Pancreas (tissue), 10 donors: Measurements from ENCODE around the gene ARNT2. TPM values are rescaled to one million over a fixed set of nuclear protein-coding genes. Genes with fewer than 3 reads are reported as not detected.

Experiments used
- ATAC-seq, 4 donors: fragments of 200-7000 bp; cut with Tn5 transposase; one replicate each; pipeline versions ENCODE4 v1.8.0 to v1.9.1; 2020; ENCODE audit warnings: mild to moderate bottlenecking in 4 of 4, moderate library complexity in 4 of 4
- DNase-seq, 6 donors: peaks; one replicate each; pipeline ENCODE4 v3.0.0-alpha.2; 2020
- FAIRE-seq: peaks from 2 replicates; lab custom pipeline; 2012; peaks lifted over from hg19 to GRCh38; lab: Jason Lieb, UNC
- H3K27ac ChIP-seq, 4 donors: fragments of 200-600 bp; sonication (generic); 1 replicate in 3 of 4; 2 replicates in 1 of 4; pipeline versions ENCODE4 v1.5.0 to v1.8.0; 2020
- H3K27me3 ChIP-seq, 4 donors: fragments of 200-600 bp; one replicate each; pipeline ENCODE4 v1.8.0; 2021
- H3K36me3 ChIP-seq, 3 donors: fragments of 200-600 bp; sonication (generic) in 1 of 3; one replicate each; pipeline versions ENCODE4 v1.5.0 to v1.8.0; 2020 to 2021
- H3K4me1 ChIP-seq, 3 donors: fragments of 200-600 bp; one replicate each; pipeline ENCODE4 v1.8.0; 2021
- H3K4me3 ChIP-seq, 4 donors: fragments of 200-600 bp; sonication (generic) in 2 of 4; one replicate each; pipeline versions ENCODE4 v1.5.0 to v1.8.0; 2020 to 2021
- H3K9me3 ChIP-seq, 4 donors: fragments of 200-600 bp; one replicate each; pipeline ENCODE4 v1.8.0; 2021
- WGBS, 2 donors: extraction: QIAGEN DNeasy Blood & Tissue Kit; methylation state at CpG; one replicate each; pipeline ENCODE4 v1.1.7; 2013; 5-methylcytosine and 5-hydroxymethylcytosine counted together
- intact Hi-C, 3 donors: fragments of 100-400 bp; cut with DNase I; formaldehyde crosslinking; loops; one replicate each; pipeline versions ENCODE4 v1.11.1 to v1.14.2; 2022
- polyA plus RNA-seq, 2 donors: library from polyadenylated mRNA; stranded (reverse); fragments of 200-250 nt; gene quantifications; one replicate each; pipeline ENCODE4 v1.2.3, GENCODE V29; 2013
- total RNA-seq, 6 donors: library from RNA; stranded (reverse); fragmentation: NEBNext Ultra II Directional in 4 of 6; extraction: Animal tissue kit (Norgen Biotek cat#: 25700) in 4 of 6; gene quantifications; one replicate each; pipeline versions ENCODE4 v1.2.1 to v1.2.4, GENCODE V29; 2021 to 2023
- TF ChIP-seq, protein P1 (sequence below), 4 donors: fragments of 200-600 bp; sonication (generic) in 3 of 4; IDR thresholded peaks; one replicate each; pipeline versions ENCODE4 v1.5.0 to v1.8.0; 2021; ENCODE audit warnings: antibody characterized with exemption in 4 of 4
- donor health status: healthy with polysubstance abuse.
- donor health status: DM: no; HTN: no; CAD: no; lungs with moderate emphysema.
- donor health status: DM: no; HTN: no; CAD: no.
- donor health status: control.
- donor health status: control.
- donor health status: Bipolar disorder and iron deficiency.
- donor health status: DM: yes; HTN: yes; CAD: no.
- donor health status: DM: no; HTN: no; CAD: no.
- donor health status: DM: no; HTN: no; CAD: no.
- donor health status: DM: yes; HTN: yes; CAD: no.

Gene ARNT2
- total and polyA plus RNA-seq, 8 donors: 2.1 to 18.1 (median 5.4) TPM

DNA sequence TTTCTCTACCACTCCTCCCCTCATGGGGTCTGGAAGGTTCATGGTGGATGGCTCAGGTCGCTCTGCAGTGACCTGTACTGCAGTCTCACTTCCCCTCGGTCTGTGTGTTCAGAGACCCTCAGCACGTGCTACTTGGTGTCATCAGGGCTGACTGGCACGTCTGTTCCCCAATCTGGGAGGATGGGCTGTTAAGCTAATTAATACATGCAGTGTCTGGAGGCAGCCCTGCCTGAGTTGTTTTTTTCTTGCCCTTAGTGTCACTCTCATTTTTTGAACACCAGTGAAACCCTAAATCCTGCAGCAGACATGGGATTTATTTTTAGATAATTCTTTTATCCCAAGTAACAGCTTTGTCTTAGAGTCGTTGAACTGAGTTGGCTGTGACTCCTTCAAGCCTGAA is 64.6 kb downstream of the ARNT2 start:
- H3K9me3 ChIP-seq: no peaks in the 10 kb centered on the region
- TF ChIP-seq, protein P1, sequence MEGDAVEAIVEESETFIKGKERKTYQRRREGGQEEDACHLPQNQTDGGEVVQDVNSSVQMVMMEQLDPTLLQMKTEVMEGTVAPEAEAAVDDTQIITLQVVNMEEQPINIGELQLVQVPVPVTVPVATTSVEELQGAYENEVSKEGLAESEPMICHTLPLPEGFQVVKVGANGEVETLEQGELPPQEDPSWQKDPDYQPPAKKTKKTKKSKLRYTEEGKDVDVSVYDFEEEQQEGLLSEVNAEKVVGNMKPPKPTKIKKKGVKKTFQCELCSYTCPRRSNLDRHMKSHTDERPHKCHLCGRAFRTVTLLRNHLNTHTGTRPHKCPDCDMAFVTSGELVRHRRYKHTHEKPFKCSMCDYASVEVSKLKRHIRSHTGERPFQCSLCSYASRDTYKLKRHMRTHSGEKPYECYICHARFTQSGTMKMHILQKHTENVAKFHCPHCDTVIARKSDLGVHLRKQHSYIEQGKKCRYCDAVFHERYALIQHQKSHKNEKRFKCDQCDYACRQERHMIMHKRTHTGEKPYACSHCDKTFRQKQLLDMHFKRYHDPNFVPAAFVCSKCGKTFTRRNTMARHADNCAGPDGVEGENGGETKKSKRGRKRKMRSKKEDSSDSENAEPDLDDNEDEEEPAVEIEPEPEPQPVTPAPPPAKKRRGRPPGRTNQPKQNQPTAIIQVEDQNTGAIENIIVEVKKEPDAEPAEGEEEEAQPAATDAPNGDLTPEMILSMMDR (IDR thresholded peaks at IDR 0.05): no peak
- H3K4me3 ChIP-seq: no peak overlapping the region
- FAIRE-seq: no peak
- H3K36me3 ChIP-seq: no peaks in the 10 kb centered on the region
- no peak overlapping the region for H3K27ac ChIP-seq
- no peaks in the 10 kb centered on the region for H3K4me1 ChIP-seq
- DNase-seq: no peak
- intact Hi-C loops: no loop called here
- WGBS, 2 donors: 78 to 79% methylated on average over 5 of the region's 5 CpGs
- H3K27me3 ChIP-seq: no peaks in the 10 kb centered on the region
- no peak for ATAC-seq

- 86% methylated on average over 3 of the region's 3 CpGs for WGBS, 2 donors
- Histone ChIP-seq H3K27me3 (no peaks in the 10 kb centered on the region), H3K27ac (no peak overlapping the region), H3K9me3 (no peaks in the 10 kb centered on the region), H3K4me3 (no peak overlapping the region), H3K4me1 (no peaks in the 10 kb centered on the region), H3K36me3 (no peaks in the 10 kb centered on the region)
- TF ChIP-seq, protein P1 (IDR thresholded peaks at IDR 0.05): no peak
- intact Hi-C loops: no loop called here
- FAIRE-seq (no peak), ATAC-seq (no peak), DNase-seq (no peak)
Observed at GRCh38 chr15:80471881-80472280, 67.7 kb downstream of the ARNT2 start.

DNA sequence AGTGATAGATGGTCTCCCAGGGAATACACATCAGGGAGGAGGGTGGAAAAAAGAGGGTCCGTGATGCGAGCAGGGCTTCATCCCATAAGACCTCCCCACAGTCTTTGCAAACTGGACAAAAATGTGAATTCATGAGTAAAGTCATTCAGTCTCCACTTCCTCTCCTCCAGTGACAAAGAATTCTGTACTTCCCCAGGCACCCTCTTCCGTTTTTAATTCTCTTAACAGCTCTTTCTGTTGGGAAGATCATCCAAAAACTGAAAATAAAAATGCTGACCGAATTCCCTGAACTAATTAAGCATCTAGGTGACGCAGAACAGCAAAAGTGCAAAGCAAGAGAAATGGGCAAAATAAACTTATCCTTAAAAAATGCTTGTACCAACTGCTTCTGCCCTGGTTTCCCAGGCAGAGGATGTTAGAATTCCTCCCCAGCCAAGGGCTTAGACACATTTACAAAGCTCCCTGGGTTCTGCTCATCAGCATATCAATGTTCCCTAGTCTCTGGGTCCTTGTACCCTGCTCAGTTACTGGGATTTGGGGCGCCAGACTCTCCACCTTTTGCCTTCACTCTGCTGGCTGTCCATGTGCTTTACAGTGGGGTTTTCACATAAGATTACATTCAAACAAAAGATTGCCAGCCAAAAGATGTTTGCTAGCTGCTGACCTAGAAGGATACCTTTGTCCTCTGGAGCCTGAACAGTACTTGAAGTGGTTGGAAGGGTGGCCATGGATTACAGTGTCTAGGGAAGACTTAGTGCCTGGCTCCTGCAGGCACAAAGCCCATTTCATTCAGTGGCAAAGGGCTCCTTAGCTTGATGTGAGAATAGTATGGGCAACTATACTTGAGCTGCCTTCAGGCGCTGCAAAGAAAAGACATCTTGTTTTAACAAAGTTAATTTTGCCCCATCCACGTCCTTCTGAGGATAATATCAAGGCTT is 69.4 kb downstream of the ARNT2 start:
- Histone ChIP-seq H3K36me3 (no peaks in the 10 kb centered on the region), H3K4me1 (no peaks in the 10 kb centered on the region), H3K27ac (no peak overlapping the region), H3K4me3 (no peak overlapping the region), H3K27me3 (no peaks in the 10 kb centered on the region), H3K9me3 (no peaks in the 10 kb centered on the region)
- TF ChIP-seq, protein P1 (IDR thresholded peaks at IDR 0.05): no peak
- DNase-seq (no peak), FAIRE-seq (no peak), ATAC-seq (no peak)
- 72 to 76% methylated on average over 8 of the region's 8 CpGs for WGBS, 2 donors
- intact Hi-C loops: no loop called here

- DNase-seq (no peak), FAIRE-seq (no peak), ATAC-seq (no peak)
Observed at GRCh38 chr15:80474224-80475215, 70.3 kb downstream of the ARNT2 start.

More at GRCh38 chr15:80474224-80475215, 70.3 kb downstream of the ARNT2 start:
- Histone ChIP-seq H3K9me3 (no peaks in the 10 kb centered on the region), H3K27me3 (no peaks in the 10 kb centered on the region), H3K36me3 (no peaks in the 10 kb centered on the region), H3K4me3 (no peak overlapping the region), H3K4me1 (no peaks in the 10 kb centered on the region), H3K27ac (no peak overlapping the region)
- intact Hi-C loops: no loop called here
- 74 to 77% methylated on average over 9 of the region's 9 CpGs for WGBS, 2 donors
- TF ChIP-seq, protein P1 (IDR thresholded peaks at IDR 0.05): no peak
